ENCODE results near the gene CCDC68.
A peak's percentile ranks its signal among the peaks of the same experiment; 100 is the strongest.

CCDC68 gene

DNA sequence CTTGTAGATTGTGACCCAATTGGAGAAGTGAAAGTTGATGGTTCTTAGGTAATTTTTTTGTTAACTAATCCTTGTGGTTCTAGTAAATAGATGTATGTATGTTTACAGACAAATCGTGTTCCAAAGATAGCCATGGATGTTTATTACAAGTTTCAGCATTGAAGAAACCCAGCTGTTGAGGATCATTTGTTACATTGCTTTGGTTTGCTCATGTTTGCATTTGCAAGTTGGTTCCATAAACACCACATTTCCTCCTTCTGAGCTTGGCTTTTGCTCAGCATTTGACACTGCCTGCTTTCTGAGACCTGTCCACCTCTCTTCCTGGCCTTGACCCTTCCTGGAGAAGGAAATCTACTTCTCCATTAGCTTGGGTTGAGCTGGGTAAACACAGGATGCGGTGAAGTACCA is 1.8 kb upstream of the CCDC68 start:
- no peak for DNase-seq (ENCODE audit: low spot score)

DNA sequence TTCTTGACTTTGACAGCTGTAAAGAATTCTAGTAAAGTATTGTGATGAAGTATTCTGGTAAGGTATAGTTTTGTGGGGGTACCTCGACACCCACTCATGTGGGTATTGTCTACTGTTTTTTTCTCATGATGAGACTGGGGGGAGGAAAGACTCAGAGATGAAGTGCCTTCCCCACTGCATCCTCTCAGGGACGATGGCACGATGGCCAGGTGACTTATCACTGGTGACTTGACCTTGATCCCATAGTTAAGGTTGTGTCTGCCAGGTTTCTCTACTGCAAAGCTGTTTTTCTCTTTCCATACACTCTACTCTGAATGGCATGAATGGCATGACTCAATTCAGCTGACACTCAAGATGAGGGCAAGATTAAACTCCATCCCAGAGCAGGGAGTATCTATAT is 936 bp upstream of the CCDC68 start:
- no peak for DNase-seq (ENCODE audit: low spot score)

DNA sequence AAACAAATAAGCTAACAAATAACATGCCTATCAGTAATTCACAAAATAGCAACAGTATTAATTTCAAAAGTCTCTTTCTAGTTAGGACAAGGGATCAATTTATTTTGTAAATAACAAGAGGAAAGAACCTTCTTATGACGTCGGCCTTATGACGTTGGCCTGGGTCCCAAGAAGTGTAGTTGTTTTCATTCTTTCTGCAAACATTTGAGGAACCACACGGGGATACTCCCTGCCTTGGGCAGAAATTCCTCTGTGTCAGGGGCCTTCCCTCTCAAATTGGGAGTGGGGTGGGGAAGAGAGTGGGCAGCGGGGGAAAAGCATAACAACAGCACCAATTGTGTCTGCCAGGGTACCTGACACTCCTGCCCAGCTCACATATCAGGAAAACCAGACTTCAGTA is 1.3 kb downstream of the CCDC68 start:
- no peak for DNase-seq (ENCODE audit: low spot score)

DNA sequence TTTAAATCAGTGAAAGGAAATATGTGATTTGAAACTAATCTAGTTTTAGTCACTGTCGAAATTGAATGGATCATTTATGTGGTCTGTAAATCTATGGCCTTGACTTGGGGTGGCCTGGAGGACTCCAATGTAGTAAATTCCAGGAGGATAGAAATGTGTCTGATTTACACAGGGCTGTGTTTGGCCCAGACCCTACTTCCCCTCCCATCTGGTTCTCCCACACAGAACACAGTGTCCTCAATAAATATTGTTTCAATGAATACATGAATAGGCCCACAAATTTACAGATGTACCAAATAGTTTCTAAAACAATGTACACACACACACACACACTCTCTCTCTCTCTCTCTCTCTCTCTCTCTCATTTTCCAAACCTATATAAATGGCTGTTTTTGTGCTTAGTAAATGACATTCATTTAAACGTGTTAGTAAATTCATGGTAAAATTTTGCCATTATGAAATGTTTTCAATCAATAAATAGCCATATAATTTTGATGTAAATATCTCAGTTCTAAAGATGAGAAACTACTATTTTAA is 1.9 kb downstream of the CCDC68 start:
- DNase-seq (ENCODE audit: low spot score), result no peak

DNA sequence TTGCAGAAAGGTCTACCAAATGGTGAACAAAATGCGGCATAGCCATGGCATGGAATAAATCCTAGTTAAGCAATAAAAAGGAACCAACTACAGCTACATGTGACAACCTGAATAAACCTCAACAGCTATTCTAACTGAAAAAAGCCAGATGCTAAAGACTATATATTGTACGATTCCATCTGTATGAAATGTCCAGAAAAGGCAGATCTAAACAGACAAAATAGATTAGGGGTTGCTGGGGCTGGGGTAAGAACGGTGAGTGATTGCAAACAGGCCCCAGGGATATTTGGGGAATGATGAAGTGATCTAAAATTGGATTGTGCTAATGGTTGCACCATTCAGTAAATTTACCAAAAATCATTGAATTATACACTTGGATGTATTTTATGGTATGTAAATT is 2.8 kb downstream of the CCDC68 start:
- no peak for DNase-seq (ENCODE audit: low spot score)

DNA sequence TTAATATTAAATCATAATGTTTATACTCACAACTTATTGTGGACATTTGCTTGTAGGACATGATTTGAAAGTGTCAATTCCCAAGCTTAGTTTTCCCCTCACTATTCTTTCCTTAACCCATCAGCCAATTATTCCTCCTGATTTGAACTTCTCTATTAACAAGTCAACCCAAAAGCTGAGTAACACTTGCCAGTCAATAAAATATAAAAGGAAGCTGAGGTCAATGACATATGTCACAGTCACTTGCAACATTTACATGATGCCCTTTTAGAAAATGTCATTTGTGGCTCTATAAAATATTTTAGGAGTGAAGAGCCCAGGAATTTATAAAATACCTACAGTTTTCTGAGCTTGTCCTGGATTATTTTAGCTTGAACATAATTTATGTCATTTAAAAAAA is 7.2 kb downstream of the CCDC68 start:
- no peak for DNase-seq (ENCODE audit: low spot score)

DNA sequence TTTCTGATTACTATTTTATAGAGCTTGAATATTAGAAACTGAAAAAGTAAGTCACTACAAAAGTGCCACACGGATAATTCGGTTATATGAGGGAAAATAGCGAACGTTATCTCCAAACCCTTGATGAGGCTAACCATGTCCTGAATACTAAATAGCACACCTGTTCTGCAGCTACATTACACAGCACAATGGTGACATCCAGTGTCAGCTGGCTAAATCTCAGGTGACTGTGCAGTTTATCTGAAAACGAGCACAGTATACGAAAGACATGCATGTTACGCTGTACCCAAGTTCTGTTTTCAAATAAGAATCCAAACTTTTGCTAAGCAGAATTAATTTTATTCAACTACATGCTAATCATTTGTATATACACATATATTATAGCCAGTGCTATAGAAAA is 9.0 kb downstream of the CCDC68 start:
- no peak for DNase-seq (ENCODE audit: low spot score)

DNA sequence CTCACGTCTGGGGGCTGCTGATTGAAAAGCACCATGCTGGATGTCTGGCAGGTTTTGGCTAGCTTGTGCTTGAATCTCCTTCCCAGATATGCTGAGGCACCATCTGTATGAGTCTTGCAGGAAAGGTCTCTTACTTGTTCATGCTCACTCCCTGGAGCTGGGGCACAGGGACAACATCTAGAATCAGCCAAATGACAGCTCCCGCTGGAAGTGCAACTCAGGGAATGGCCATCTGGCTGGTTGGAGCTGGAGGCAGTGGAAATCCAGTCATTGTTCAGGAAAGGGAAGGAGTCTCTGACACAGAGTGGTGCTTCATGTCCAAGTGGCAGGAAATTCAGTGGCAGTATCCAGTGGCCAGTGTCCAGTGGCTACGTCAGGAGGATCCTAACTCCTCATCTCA is 9.7 kb downstream of the CCDC68 start:
- DNase-seq (ENCODE audit: low spot score), result no peak

DNA sequence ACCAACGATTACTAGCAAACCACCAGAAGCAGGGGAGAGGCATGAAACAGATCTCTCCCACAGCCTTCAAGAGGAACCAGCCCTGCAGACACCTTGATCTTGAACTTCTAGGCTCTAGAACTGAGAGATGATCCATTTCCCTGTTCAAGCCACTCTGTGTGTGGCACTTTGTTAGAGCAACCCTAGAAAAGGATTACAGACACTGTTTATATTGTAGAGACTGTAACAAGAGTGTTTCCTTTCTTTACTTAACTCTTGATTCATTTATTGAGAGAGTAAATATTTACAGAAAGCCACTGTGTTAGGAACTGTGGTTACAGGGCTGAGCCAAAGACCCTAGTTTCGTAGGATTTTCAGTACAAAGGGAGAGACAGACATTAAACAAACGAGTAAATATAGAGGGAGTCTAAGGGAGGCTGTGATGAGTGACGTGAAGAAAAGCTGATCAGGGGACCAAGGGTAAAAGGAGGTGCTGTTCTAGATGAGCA is 10.9 kb downstream of the CCDC68 start:
- DNase-seq (ENCODE audit: low spot score), result no peak

DNA sequence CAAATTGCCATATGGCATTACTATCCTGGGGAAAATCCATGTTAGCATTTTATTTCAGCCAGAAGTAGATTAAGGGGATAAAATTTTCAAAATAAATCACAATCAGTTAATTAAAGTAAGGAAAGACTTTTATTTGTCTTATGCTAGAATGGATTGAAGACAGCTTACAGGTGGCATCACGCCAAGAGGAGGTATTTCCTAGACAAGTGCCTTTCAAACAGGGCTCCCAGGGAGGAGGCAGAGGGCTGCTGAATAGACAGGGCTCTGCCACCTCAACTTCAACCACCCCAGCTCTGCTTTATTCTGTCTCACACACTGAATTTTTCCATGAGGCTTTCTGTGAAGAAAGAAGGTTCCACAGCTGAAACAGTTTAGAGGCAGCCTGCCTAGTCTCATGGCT is 12.2 kb downstream of the CCDC68 start:
- no peak for DNase-seq (ENCODE audit: low spot score)

DNA sequence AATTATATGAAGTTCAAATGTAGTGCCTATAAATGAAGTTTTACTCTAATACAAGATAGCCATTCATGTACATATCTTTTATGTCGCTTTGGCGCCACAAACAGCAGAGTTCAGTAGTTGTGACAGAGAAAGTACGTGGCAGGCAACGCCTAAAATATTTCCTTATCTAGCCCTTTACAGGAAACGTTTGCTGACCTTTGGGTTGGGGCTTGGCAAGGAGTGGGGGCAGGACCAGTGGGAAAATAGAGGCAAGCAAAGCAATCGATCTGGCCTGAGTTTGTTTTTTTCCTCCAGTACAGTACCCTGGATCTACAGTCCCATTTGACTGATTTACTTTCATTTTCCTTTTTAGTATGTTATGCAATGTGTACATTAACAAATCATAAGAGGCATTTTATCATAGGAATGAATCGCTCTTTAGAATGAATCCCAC is 13.1 kb downstream of the CCDC68 start:
- DNase-seq (ENCODE audit: low spot score), result peak; percentile 10

DNA sequence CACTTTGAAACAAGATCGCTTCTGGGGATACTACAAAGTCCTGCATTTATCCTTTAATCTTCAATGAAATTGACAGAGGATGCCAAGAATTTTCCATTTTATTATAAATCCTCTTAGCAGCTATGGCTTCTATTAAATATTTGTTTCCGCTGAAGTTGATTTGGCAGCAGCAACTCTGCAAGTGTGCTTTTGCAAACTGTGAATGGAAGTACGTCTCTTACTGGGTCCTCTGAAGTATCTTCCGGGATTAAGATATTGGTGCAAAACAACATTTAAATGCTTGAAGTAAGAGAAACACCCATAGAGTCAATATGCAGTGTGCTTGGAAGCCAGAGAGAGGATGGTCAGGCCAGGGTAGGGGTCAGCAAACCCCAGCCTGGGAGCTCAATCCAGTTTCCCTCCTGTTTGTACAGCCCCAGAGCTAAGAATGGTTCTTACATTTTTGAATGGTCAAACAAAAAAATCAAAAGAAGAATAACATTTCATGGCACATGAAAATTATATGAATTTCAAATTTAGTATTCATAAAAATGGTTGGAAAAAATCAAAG is 13.6 kb downstream of the CCDC68 start:
- DNase-seq (ENCODE audit: low spot score), result no peak

DNA sequence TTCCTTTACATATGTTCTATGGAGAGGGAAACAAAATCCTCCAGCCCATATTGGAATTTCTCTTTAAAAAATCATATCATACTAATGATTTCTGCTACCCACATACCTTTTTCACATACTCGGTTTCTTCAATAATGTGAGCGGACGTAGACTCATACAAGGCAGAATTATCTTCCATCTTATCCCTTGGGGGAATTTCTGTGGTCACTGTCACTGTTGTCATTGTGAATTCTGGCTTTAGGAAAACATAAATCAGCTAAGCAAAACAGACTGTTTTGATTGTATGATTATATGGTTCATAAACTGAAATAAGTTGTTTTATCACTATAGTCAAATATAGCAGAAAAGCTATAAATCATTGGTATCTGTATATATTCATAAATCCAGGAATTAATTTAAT is 16.7 kb downstream of the CCDC68 start:
- no peak for DNase-seq (ENCODE audit: low spot score)

DNA sequence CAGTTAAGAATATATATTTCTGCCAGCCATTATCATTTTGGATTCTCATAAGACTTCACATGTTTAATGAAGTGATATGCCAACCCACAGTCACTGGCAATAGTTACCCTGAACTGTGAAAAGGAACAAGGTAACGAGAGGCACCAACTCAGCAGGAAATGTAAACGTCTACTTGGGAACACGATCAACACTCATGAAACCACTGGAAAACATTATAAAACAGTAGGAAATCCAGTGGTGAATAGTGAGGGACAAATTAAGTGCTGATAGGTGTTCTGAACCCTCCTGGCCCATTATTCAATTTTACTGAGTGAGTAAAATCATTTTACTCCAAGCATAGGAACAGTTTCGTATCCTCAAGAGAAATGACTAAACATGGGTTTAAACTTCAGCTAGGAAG is 17.1 kb downstream of the CCDC68 start:
- no peak for DNase-seq (ENCODE audit: low spot score)

DNA sequence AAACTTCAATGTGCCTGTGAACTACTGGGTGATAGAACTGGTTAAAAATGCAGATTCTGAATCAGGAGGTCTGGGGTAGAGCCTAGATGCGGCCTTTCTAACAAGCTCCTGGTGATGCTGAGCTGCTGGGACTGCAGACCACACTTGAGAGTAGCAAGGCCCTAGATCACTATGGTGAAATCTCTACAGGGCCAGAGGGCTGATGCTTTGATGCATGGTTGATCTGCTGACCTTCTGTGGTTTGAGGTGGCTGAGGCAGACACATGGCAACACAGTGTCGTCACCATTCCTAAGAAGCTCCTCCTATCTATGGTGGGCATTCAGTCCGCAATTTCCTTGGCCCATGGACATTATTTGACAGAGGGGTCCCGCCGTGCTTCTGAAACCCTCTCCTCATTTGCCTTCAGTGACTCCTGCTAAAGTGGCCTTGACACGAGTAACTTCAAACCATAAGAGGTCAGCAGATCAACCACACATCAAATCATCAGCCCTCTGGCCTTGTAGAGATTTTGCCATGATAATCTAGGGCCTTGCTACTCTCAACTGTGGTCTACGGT is 19.8 kb downstream of the CCDC68 start:
- no peak for DNase-seq (ENCODE audit: low spot score)

DNA sequence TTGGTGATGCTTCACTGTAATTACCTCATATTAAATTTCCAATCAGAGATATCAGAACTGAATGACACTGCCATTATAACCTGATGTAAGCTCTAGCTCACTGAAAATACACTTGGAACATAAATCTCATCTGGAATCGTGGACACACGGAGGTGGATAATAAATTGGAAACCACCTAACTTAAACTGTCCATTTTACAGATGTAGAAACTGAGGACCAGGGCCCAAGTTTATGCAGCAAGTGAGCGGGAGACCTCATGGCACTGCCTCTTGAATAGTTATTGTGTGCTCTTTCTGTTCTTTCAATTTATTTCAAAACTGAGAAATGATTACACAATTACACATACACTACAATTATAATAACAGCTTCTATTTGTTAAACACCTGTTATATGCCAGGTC is 20.8 kb downstream of the CCDC68 start:
- no peak for DNase-seq (ENCODE audit: low spot score)

DNA sequence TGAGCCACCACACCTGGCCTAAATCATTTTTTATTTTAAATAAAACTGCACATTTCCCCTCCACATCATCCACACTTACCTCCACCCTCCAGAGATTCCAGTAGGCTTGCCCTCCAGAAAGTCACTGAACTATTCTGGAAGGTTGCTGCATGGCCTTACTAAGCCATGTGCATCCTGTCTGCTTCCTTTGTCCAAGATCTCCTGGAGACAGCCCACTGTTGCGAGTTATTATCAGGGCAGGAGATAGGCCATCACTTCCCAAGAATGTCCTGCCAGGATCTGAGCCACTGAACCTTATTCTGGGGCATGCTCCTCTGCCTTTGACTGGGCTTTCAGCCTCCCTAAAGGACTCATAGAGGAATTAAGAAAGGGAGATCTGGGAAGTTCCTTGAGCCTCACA is 26.8 kb downstream of the CCDC68 start:
- DNase-seq (ENCODE audit: low spot score), result no peak

DNA sequence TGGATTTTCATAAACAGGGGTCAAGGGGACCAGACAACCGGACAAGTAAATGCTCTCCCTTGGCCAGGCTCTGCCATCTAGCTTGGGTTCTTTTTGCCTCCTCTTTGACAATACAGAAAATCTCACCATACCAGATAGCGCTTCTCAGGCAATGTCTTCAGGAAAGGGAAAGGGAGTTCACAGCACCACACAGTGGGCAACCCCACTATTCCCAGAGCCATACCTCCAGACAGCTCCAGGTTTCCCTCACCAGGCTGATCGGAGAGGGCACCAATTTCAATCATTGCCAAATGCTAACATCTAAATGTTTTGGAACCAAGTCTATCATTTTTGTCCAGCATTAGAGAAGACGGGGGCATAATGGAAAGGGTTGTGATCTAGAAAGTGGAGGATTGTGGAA is 28.1 kb downstream of the CCDC68 start:
- no peak for DNase-seq (ENCODE audit: low spot score)

DNA sequence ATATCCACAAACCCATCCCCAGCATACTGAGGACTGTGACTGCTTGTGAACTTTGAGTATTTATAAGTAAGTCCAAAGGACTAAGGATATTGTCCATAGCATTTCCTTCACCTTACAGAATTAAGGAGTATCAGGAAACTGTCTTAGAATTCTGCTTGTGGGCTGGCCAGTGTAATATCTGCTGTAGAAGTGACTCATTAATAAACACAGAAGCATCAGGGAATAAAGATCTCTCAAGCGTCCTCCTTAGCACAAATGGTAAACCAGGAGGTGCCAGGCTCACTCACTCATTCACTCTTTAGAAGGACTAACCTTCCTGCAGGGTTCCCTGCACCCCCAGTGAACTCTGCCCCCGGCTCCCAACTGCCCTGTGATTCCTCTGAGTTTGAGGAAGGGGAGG is 31.0 kb downstream of the CCDC68 start:
- DNase-seq (ENCODE audit: low spot score), result no peak

DNA sequence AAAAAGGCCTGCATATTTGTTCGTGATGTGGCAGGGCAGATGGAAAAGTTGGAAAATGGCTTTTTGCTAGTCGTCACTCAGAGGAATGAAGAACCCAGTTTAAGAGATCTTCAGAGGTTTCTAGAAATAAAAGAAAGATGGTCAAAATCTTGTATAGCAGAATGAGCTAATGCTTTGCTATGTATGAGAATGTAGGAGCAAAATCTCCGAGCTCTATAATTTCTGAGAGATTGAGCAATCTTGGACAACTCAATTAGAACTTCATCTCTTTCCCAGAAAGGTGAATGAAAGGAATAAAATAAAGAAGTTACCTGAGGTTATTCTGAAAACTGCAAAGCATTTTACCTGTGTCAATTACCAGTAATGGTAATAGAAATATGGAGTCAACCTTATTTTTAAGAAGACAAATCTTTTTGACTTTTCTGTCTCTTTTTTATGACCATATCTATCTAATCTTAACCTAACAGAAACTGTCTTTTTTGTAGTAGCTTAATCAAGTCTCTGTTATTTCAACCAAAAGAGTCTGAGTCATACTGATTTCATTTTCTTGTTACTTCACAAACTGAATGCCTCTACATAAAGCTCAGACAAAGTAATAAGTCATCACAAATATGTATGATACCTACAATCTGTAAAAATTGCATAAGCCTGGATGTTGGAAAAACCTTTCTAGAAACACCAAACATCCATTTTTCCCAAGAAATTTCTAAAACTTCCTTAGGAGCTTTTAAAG is 32.5 kb downstream of the CCDC68 start:
- no peak for DNase-seq (ENCODE audit: low spot score)

DNA sequence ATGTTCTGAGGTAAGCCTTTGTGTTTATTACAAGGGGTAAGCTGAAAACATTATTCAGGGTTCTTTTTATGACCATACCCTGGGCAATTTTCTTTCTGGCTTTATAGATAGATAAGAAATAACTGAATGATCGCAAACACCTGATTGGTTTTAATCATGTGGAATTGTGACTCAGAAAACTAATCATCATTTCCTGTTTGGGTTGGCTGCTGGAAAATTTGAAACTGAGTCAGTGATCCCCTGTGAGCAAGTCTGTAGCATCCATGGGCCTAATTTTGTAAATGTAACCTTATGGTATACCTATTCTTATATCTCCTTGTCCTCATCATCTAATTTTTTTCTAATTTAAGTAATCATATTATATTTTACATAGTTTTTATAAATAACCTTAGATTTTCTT is 34.3 kb downstream of the CCDC68 start:
- no peak for DNase-seq (ENCODE audit: low spot score)

DNA sequence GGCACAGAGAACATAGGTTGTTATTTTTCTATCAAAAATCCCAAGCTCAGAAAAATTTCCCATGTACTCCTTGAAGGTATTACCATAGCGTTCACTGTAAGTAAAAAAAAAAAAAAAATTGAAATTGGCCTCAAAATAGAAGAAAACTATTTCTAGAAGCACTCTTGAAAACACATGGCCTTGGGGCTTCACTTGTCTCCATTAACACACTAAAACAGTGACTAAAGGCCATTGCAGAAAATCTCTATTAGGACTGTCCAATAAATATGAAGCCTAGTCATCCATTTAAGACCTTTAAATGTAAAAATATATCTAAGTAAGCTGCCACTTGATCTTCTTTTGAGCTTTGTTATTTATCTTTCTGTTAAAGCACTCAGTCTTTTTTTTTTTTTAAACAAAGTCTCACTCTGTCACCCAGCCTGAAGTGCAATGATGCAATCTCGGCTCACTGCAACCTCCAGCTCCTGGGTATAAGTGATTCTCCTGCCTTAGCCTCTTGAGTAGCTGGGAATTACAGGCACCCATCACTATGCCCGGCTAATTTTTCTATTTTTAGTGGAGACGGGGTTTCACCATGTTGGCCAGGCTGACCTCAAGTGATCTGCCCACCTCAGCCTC is 35.8 kb downstream of the CCDC68 start:
- no peak for DNase-seq (ENCODE audit: low spot score)

DNA sequence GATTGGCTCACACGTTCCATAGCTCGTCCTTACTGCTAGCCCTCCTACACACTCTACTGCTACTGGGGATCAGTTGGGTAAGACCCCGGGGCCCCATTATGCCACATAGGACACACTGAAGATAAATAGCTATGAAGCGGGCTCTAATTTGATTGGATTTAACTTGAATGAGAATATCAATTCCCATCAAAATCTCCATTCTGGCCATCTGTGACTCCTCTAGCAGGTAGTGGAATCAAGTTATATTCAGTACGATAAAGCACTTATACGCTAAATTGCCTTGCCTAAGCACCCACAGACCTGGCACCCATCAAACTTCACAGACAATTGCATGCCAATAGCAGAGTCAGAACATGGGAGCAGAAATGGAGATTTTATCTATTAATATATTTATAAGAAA is 39.8 kb downstream of the CCDC68 start:
- DNase-seq (ENCODE audit: low spot score), result no peak
